HS-5 (cell line): ENCODE results near the gene STUM.

Experiments used
- DNase-seq: peaks from one replicate; pipeline ENCODE4 v3.0.0-alpha.2; 2012; ENCODE audit warnings: low read depth

Gene STUM

GRCh38 chr1:226562989-226563388 lies 14.4 kb downstream of the STUM start:
- no peak for DNase-seq

DNA sequence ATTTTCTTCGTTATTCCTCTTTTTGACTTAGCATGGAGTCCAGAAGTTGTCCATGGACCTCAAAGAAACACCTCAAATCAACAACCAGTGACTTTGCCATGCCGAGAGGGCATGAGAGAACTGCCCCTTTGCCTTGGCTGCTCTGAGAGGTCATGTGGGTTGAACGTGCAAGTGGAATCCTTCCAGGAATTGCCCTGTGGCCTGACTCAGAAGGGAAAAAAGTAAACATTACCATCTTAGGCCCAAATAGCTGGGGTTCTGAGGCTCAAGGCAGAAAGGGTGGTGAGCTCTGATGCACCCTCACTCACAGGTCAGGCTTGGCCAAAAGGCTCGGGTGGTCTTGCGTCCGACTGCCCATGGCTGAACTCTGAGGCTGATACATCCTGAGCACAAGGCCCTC lies 15.1 kb downstream of the STUM start:
- DNase-seq, result no peak

DNA sequence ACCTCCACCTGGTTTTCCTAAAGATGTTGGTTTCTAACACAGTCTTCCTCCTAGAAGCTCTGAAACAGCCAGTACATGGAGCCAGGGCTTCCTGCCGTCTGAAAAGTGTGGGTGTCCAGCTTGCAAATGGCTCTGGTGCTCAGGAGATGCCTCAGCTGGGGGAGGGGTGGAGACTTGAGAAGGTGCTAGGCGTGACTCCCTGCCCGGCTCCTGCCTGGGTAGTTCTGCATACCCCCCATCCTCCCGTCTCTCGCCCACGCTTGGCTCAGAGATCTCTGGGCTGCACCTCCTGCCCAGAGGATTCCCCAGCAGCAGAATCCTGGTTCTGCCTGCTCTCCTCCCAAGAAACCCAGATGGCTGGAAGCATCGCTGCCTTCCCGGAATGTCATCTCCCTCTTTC lies 16.9 kb downstream of the STUM start:
- DNase-seq, result no peak

DNA sequence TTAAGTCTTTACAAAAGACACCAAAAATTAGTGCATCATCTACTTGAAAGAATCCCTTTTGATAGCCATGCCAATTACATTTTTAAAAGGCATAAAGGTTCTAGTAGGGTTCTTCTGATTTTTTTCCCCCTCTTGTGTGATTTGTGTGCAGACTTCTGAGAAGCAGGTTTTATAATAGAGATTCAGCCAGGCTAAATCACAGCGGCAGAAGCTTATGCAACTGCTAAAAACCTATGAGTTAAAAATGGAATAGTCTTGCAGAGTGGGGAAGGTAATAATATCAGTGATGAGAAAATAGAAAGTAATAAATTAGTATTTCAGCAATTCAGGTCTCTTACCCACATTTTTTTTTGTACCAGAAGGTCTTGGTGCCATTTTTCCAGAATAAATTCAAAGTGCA lies 17.7 kb downstream of the STUM start:
- DNase-seq, result no peak

- no peak for DNase-seq
Observed at GRCh38 chr1:226566760-226567159, 18.2 kb downstream of the STUM start.

DNA sequence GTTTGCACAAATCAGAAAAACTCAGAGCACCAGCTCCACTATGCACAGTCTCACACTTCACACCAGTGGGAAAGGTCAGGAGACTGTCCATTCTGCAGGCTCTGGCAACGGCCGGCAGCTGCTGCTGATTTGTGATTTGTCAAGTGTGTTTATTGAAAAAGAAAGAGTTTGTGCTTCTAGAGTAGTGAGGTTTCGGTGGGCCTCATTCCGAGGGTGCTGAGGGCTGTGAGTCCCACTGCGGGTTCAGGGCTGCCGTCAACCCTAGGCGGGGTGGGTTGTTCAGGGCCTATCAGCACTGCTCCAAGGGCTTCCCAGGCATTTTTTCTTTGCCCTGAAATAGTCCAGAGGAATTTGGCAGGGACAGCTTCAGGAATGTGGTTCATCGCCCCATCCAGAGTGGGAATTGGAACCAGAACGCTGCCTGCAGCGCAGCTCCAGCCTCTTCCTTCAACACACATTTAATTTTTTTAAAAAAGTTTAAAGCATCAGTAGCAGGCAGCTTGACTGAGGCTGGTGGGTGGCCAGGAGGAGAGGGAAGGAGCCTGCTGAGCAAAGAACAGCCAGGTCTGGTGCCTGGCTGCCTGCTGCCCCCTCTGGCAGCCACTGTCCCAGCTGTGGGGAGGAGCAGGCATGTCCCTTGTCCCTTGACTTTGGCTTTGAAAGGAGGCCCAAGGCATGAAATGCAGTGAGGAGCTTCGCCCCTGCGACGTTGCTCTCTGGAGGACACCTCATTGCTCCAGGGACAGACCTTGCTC lies 19.7 kb downstream of the STUM start:
- no peak for DNase-seq

- DNase-seq, result no peak
Observed at GRCh38 chr1:226568975-226569741, 20.6 kb downstream of the STUM start.

GRCh38 chr1:226569879-226570547 lies 21.4 kb downstream of the STUM start:
- no peak for DNase-seq

- no peak for DNase-seq
Observed at GRCh38 chr1:226571893-226572292, 23.3 kb downstream of the STUM start.

DNA sequence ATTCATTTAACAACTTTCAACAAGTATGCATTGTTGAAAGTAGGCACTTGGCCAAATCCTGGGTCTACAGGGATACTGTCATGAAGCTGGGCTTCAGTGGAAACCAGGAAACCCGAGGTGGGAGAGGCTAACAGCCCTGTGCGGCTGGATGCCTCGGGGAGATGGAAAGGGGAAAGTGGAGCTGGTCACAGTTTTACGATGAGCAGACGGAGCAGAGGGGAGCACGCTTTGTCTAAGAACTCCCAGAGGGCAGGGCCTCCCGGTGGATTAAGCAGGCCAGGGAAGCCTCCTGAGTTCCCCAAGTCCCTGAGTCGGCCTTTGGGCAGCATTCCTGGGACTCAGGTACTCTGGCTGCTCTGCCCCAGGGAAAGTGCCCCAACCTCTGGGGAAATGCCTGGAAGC lies 23.8 kb downstream of the STUM start:
- DNase-seq, result no peak

- DNase-seq, result no peak
Observed at GRCh38 chr1:226574044-226574443, 25.5 kb downstream of the STUM start.

DNA sequence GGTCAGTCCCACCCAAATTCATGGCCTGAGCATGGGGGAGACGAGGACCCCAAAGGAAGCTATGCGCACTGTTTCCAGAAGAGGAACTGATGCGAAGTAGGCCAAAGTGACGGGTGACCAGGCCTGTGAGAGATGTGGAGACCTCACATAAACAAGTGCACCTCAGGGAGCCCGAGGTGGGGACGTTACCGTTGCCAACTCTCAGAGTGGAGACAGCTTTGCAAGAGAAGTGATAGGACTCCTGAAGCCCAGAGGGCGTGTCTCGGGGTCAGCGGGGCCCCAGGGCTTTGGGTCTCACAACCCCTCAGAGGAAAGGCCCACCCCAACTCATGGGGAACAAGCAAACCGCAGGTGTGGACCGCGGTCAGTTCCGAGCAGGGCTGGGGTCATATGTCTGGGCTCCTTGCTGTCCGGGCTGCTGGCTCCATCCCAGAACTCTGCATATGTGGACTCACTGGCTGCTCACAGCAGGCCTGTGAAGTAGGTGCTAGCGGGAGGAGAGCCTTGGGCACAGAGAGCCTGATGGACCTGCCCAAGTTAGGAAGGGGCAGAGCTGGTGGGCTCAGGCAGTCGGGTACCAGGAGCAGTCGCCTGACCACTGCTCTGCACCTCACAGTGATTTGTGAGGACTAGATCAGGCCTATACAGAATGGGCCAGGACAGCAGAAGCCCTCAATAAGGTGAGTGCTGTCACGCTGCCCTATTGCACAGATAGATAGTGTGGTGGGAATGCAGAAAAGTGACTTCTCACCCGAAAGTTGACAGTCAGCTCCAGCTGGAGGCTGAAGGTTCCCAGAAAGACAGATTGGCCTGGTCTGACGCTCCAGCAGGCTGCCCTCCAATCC lies 26.2 kb downstream of the STUM start:
- no peak for DNase-seq

GRCh38 chr1:226575436-226575720 lies 26.8 kb downstream of the STUM start:
- no peak for DNase-seq

GRCh38 chr1:226575739-226576378 lies 27.3 kb downstream of the STUM start:
- DNase-seq, result no peak

DNA sequence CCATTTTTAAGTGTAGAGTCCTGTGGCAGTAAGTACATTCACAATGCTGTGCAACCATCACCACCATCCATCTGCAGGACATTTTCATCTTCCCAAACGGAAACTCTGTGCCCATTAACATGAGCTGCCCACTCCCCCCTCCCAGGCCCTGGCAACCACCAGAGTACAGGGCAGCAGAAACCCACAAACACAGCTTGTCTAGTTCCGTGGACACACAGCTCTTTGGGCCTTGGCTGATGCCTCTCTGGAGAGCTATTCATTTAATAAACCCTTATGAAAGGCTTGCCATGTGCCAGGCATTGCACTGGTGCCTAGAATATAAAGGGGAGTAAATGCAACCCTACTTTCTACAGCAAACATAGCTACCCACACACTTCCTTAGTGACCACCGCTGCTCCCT lies 28.0 kb downstream of the STUM start:
- DNase-seq, result no peak

DNA sequence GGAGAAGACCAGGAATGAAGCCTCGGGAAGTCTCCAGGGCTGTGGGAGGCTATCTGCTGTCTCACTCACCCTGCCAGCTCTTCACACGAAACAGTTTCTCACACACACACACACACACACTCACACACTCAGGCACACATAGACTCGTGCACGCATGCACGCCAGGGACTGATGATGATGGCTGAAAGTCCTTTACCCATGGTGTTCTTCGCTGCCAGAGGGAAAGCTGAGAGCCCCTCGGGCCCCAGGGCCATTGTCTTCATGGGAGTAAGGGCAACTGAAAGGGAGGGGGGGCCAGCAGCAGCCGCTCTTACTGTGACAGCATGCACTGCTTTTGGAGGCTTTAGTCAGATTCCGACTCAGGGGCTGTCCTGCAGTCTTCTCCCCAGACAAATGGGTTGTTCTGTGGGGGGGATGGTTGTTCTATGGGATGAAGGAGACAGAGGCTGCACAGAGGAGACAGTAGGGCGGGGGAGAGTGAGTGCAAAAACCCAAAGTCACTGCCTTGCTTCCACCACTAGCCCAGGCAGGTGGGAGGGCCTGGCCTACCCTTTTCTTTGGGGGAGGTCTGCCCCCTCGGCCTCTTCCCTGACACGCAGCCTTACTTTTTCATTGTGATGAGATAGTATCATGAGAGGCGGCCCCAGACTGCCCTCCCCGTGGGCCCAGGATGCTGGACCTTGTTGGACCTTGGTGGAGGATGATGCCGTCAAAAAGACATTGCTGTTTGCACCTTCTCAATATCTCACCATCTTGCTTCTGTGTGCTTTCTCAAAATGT lies 29.0 kb downstream of the STUM start:
- DNase-seq, result no peak

- DNase-seq, result no peak
Observed at GRCh38 chr1:226578946-226579578, 30.5 kb downstream of the STUM start.

DNA sequence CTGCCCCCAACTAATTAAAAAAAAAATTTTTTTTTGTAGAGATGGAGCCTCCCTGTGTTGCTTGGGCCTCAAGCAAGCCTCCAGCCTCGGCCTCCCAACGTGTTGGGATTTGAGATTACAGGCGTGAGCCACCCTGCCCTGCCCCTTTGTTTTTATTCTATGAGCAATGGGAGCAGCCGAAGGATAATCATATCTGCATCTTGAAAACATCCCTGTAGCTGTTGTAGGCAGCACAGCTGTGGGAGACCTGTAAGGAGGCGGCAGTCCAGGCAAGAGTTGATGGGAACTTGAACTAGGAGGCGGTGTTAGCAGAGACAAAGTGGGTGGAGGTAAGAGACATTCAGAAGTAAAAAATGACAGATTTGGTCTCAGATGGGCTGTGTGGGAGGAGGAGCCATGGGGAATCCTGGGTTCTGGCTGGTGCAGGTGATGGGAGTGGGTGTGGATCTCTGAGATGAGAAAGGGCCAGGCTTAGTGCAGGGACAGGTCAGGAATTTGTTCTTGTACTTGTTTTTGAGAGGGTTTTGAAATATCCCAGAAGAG lies 31.3 kb downstream of the STUM start:
- no peak for DNase-seq

DNA sequence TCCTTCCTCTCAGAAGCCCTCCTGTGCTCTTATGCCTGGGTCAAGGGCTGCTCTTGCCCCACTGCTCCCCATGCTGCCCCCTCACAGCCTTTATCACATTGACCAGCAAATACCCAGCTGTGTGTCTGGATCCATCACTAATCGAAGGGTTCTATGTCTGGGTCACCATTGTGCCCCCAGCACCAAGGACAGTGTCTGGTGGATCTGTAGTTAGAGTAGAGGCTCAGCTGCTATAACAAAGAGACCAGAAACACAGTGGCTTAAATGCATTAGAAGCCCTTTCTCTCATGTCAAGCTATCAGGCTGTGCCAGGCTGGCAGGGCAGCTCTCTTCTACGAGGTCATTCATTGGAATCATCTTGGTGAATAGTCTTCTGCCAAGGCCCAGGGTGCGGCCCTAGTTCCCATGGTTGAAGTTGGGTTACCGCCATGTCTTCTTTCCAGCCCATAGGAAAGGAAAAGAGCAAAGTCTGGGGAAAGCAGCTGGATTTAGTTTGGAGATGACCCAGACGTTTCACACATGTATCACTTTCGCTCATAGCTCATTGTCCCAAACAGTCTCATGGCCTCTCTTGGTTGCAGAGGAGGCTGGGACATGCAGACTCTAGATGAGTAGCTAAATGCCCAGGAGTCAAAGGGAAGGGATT lies 32.2 kb downstream of the STUM start:
- DNase-seq, result no peak
